Measurements from ENCODE around the gene CCL21.

DNA sequence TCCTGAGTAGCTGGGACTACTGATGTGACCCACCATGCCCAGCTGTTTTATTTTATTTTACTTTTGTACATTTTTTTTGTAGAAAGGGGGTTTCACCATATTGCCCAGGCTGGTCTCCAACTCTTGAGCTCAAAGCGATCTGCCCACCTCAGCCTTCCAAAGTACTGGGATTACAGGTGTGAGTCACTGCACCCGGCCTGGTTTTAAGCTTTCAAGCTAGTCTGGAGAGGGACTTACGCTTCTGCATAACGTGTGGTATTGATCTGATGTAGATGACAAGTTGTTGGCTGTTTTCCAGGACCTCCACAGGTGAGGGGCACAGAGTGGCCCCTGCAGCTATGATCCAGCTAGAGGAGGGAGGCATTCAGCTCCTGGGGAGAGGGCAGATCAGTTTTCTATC is 6.8 kb upstream of the CCL21 start:
- TF ChIP-seq, protein P1, sequence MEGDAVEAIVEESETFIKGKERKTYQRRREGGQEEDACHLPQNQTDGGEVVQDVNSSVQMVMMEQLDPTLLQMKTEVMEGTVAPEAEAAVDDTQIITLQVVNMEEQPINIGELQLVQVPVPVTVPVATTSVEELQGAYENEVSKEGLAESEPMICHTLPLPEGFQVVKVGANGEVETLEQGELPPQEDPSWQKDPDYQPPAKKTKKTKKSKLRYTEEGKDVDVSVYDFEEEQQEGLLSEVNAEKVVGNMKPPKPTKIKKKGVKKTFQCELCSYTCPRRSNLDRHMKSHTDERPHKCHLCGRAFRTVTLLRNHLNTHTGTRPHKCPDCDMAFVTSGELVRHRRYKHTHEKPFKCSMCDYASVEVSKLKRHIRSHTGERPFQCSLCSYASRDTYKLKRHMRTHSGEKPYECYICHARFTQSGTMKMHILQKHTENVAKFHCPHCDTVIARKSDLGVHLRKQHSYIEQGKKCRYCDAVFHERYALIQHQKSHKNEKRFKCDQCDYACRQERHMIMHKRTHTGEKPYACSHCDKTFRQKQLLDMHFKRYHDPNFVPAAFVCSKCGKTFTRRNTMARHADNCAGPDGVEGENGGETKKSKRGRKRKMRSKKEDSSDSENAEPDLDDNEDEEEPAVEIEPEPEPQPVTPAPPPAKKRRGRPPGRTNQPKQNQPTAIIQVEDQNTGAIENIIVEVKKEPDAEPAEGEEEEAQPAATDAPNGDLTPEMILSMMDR (IDR thresholded peaks at IDR 0.05; ENCODE audit: insufficient read depth, low read length), result no peak
- TF ChIP-seq GABPA (IDR thresholded peaks at IDR 0.05; ENCODE audit: low read depth) (no peak), POLR2AphosphoS5 (IDR thresholded peaks at IDR 0.05; ENCODE audit: low read depth) (no peak)
- TF ChIP-seq, protein P2, sequence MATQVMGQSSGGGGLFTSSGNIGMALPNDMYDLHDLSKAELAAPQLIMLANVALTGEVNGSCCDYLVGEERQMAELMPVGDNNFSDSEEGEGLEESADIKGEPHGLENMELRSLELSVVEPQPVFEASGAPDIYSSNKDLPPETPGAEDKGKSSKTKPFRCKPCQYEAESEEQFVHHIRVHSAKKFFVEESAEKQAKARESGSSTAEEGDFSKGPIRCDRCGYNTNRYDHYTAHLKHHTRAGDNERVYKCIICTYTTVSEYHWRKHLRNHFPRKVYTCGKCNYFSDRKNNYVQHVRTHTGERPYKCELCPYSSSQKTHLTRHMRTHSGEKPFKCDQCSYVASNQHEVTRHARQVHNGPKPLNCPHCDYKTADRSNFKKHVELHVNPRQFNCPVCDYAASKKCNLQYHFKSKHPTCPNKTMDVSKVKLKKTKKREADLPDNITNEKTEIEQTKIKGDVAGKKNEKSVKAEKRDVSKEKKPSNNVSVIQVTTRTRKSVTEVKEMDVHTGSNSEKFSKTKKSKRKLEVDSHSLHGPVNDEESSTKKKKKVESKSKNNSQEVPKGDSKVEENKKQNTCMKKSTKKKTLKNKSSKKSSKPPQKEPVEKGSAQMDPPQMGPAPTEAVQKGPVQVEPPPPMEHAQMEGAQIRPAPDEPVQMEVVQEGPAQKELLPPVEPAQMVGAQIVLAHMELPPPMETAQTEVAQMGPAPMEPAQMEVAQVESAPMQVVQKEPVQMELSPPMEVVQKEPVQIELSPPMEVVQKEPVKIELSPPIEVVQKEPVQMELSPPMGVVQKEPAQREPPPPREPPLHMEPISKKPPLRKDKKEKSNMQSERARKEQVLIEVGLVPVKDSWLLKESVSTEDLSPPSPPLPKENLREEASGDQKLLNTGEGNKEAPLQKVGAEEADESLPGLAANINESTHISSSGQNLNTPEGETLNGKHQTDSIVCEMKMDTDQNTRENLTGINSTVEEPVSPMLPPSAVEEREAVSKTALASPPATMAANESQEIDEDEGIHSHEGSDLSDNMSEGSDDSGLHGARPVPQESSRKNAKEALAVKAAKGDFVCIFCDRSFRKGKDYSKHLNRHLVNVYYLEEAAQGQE (IDR thresholded peaks at IDR 0.05; ENCODE audit: insufficient replicate concordance, low read depth), result no peak
